Retinal pigment epithelial cell (primary cell): ENCODE measurements around the gene RNU11.
"Not testable (repeated sequence)": the region's sequence is repeated elsewhere in the genome, so short reads cannot be mapped to it uniquely, and the experiment has no call there.

Experiments used
- DNase-seq: peaks from one replicate; pipeline ENCODE4 v3.0.0-alpha.2; 2010; ENCODE audit warnings: low read depth
- H3K4me3 ChIP-seq: 2 replicates; pipeline ENCODE4 v1.5.1; 2011; ENCODE audit warnings: mild to moderate bottlenecking, low read length, control low read depth, moderate library complexity
- TF ChIP-seq, protein P1 (sequence below): conservative IDR thresholded peaks from 2 replicates; pipeline ENCODE4 v1.5.1; 2011; ENCODE audit warnings: low read depth, low read length, control low read depth, inconsistent platforms

The RNU11 gene

DNA sequence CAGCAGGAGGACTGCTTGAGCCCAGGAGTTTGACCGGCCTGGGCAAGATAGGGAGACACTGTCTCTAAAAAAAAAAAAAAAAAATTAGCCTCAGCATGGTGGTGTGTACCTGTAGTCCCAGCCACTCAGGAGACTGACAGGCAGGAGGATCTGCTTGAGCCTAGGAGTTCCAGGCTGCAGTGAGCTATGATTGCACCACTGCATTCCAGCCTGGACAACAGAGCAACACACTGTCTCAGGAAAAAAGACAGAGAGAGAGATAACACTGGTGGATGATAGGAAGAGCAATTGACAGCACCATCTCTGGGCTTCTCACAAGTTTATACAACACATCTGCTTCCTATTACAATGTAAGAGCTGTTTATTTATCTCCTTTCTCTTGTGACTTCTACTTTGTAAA lies 2.4 kb upstream of the RNU11 start:
- no peak overlapping the region for H3K4me3 ChIP-seq
- TF ChIP-seq, protein P1, sequence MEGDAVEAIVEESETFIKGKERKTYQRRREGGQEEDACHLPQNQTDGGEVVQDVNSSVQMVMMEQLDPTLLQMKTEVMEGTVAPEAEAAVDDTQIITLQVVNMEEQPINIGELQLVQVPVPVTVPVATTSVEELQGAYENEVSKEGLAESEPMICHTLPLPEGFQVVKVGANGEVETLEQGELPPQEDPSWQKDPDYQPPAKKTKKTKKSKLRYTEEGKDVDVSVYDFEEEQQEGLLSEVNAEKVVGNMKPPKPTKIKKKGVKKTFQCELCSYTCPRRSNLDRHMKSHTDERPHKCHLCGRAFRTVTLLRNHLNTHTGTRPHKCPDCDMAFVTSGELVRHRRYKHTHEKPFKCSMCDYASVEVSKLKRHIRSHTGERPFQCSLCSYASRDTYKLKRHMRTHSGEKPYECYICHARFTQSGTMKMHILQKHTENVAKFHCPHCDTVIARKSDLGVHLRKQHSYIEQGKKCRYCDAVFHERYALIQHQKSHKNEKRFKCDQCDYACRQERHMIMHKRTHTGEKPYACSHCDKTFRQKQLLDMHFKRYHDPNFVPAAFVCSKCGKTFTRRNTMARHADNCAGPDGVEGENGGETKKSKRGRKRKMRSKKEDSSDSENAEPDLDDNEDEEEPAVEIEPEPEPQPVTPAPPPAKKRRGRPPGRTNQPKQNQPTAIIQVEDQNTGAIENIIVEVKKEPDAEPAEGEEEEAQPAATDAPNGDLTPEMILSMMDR, result no peak
- DNase-seq, result no peak

DNA sequence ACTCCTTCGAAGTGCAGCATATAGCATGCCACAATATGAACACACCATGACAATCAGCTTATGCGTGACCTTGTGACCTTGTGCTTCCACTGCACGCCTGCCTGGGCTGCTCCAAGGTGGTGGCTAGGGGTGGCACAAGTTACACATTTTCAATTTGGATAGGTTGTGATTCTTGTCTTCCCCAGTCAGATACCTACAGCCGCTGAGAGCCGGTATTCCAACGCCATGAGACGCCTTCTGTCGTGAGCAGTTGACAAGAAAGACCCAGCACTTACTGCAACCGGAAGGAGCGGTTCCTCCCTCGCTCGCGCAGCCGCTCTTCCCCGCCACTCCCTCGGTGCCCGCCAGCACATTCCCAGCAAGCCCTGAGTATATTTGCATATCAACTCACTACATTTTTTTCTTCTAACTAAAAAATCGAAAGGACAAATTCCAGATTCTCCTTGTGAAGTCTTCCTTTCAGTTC lies 359 bp upstream of the RNU11 start:
- H3K4me3 ChIP-seq, result peak overlapping the region; percentile 44
- TF ChIP-seq, protein P1, result no peak
- peak; percentile 79 for DNase-seq

DNA sequence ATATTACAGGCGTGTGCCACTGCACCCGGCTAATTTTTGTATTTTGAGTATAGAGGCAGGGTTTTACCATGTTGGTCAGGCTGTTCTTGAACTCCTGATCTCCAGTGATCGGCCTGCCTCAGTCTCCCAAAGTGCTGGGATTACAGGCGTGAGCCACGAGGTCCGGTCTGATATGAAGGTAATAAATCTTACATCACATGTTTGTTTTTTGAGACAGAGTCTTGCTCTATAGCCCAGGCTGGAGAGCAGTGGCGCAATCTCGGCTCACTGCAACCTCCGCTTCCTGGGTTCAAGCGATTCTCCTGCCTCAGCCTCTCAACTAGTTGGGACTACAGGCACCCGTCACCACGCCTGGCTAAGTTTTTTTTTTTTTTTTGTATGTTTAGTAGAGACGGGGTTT lies 4.7 kb downstream of the RNU11 start:
- not testable (repeated sequence) for H3K4me3 ChIP-seq, DNase-seq

DNA sequence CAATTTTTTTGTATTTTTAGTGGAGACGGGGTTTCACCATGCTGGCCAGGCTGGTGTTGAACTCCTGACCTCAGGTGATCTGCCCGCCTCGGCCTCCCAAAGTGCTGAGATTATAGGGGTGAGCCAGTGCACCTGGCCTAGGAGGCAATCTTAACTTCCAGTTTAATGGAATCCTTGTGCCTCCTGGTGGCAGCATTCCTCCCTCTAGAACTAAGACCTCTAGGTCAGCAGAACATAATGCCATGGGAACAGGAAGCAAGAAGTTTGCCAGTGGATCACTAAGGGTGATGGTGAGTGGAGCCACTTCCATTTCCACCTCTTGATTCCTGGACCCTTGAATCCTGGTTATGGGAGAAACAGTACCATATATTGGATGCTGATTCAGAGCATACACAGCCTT lies 5.5 kb downstream of the RNU11 start:
- H3K4me3 ChIP-seq, DNase-seq: not testable (repeated sequence)
- TF ChIP-seq, protein P1, result peak; percentile 61

DNA sequence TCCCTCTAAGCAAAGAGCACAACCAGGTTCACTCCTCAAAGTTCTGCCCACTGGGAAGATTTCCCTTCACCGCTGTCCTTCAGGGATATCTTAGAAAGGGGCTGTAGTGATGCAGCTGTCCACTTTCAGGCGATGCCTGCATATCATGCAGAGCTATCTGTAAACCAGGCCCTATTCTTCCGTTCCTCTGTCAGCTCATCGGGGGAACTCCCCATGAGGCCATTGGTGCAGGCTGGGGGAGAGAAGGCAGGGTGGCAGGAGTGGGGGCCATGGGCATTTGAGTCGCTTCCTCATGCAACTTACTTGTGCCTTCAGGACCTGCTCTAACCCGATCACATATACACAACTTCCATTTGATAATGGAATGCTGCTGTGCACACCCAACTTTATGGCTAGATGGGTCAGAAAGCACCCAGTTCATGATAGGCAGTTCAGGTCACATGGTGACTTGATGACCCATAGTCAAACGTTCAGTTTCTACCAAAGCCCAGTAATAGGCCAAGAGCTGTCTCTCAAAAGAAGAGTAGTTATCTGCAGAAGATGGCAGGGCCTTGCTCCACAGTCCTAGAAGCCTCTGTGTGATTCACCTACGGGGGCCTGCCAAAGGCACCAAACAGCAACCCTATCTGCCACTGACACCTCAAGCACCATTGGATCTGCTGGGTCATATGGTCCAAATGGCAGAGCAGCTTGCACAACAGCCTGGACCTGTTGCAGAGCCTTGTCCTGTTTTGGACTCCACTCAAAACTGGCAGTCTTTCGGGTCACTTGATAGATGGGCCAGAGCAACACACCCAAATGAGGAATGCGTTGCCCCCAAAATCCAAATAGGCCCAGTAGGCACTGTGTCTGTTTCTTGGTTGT lies 7.3 kb downstream of the RNU11 start:
- H3K4me3 ChIP-seq, DNase-seq: not testable (repeated sequence)

DNA sequence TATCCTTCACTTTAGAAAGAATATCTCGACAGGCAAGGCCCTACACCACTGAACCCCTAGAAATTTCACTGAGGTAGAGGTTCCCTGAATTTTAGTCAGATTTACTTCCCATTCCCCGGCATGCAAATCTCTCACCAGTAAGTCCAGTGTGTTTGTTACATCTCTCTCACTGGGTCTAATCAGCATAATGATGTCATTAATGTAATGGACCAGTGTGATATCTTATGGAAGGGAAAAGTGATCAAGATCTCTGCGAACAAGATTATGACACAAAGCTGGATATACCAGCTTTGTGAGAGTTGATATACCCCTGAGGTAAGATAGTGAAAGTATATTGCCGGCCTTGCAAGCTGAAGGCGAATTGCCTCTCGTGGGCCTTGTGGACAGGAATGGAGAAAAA lies 7.9 kb downstream of the RNU11 start:
- TF ChIP-seq, protein P1, result no peak
- DNase-seq, result no peak
- no peak overlapping the region for H3K4me3 ChIP-seq

DNA sequence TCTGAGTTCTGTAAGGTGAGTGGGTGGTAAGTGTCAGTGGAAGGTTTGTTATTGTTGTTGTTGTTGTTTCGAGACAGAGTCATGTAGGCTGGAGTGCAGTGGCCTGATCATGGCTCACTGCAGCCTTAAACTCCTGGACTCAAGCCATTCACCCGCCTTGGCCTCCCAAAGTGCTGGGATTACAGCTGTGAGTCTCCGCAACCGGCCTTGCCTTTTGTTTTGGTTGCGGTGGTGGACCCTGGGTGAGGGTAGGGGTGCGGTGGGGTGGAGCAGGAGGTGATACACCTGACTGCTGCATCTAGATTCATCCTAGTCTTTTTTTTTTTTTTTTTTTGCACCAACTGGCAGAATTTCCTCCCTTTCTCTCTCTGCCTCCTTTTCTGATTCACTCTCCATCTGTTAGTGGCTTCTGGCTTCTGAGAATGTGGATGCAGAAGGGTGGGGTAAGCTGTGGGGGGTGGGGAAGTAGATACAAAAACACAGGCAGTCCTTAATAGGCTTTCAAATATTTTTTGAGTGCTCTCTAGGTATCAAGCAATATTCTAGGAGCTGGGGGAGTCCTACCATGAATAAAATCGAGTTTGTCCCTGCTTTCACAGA lies 15.6 kb downstream of the RNU11 start:
- DNase-seq, result no peak
- no peak overlapping the region for H3K4me3 ChIP-seq
- TF ChIP-seq, protein P1, result no peak

DNA sequence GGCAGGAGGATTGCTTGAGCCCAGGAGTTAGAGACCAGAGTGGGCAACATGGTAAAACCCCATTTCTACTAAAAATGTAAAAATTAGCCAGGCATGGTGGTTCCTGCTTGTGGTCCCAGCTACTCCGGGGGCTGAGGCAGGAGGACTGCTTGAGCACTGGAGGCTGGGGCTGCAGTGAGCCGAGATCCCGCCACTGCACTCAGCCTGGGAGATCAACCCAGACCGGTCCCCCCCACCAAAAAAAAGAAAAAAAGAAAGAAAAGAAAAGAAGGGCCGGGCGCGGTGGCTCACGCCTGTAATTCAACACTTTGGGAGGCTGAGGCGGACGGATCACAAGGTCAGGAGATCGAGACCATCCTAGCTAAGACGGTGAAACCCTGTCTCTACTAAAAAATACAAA lies 18.4 kb downstream of the RNU11 start:
- no peak overlapping the region for H3K4me3 ChIP-seq
- TF ChIP-seq, protein P1, result no peak
- DNase-seq, result no peak
